HEK293 (cell line): ENCODE measurements around the gene BCL11A.
A peak's percentile ranks its signal among the peaks of the same experiment; 100 is the strongest.

Experiments
- ELK4 ChIP-seq: IDR thresholded peaks from 2 replicates; pipeline ENCODE4 v1.6.1; 2011; ENCODE audit warnings: mild to moderate bottlenecking, low read depth, low read length, borderline replicate concordance
- FEZF1 ChIP-seq: fragments of 450-650 bp; formaldehyde crosslinking; IDR thresholded peaks from 2 replicates; pipeline ENCODE4 v1.5.1; 2016; ENCODE audit warnings: missing biosample characterization, missing genetic modification characterization
- GFI1B ChIP-seq: fragments of 450-650 bp; formaldehyde crosslinking; IDR thresholded peaks from 2 replicates; pipeline ENCODE4 v1.5.1; 2016; ENCODE audit warnings: missing biosample characterization, missing genetic modification characterization
- SALL2 ChIP-seq: fragments of 450-650 bp; formaldehyde crosslinking; IDR thresholded peaks from 2 replicates; pipeline ENCODE4 v1.5.0; 2017; ENCODE audit warnings: missing biosample characterization, mild to moderate bottlenecking, missing genetic modification characterization, borderline replicate concordance
- SCRT1 ChIP-seq: fragments of 450-650 bp; formaldehyde crosslinking; IDR thresholded peaks from 2 replicates; pipeline ENCODE4 v1.5.1; 2016; ENCODE audit warnings: missing biosample characterization, missing genetic modification characterization, borderline replicate concordance
- SCRT2 ChIP-seq: fragments of 450-650 bp; formaldehyde crosslinking; IDR thresholded peaks from 2 replicates; pipeline ENCODE4 v1.5.1; 2016; ENCODE audit warnings: missing biosample characterization, missing genetic modification characterization
- SP3 ChIP-seq: fragments of 450-650 bp; formaldehyde crosslinking; IDR thresholded peaks from 2 replicates; pipeline ENCODE4 v1.5.1; 2016; ENCODE audit warnings: missing biosample characterization, missing genetic modification characterization
- TRIM28 ChIP-seq: IDR thresholded peaks from 2 replicates; pipeline ENCODE4 v1.6.1; 2011; ENCODE audit warnings: low read length, control low read depth, borderline replicate concordance
- YY2 ChIP-seq: fragments of 450-650 bp; formaldehyde crosslinking; IDR thresholded peaks from 2 replicates; pipeline ENCODE4 v1.5.1; 2016; ENCODE audit warnings: missing biosample characterization, missing genetic modification characterization
- ZBTB26 ChIP-seq: fragments of 450-650 bp; formaldehyde crosslinking; optimal IDR thresholded peaks from 2 replicates; pipeline ENCODE3; 2016; ENCODE audit warnings: missing biosample characterization, mild to moderate bottlenecking, missing genetic modification characterization
- ZBTB7A ChIP-seq: fragments of 450-650 bp; formaldehyde crosslinking; IDR thresholded peaks from 2 replicates; pipeline ENCODE4 v1.5.1; 2016; ENCODE audit warnings: low read depth, missing biosample characterization, missing genetic modification characterization
- ZNF112 ChIP-seq: fragments of 450-650 bp; formaldehyde crosslinking; IDR thresholded peaks from 2 replicates; pipeline ENCODE4 v1.5.0; 2017; ENCODE audit warnings: missing biosample characterization, missing genetic modification characterization
- ZNF155 ChIP-seq: fragments of 450-650 bp; formaldehyde crosslinking; IDR thresholded peaks from 2 replicates; pipeline ENCODE4 v1.5.1; 2016; ENCODE audit warnings: missing biosample characterization, missing genetic modification characterization
- ZNF169 ChIP-seq: fragments of 450-650 bp; formaldehyde crosslinking; IDR thresholded peaks from 2 replicates; pipeline ENCODE4 v1.5.1; 2016; ENCODE audit warnings: missing biosample characterization, missing genetic modification characterization
- ZNF223 ChIP-seq: fragments of 450-650 bp; formaldehyde crosslinking; IDR thresholded peaks from 2 replicates; pipeline ENCODE4 v1.5.1; 2016; ENCODE audit warnings: missing biosample characterization, missing genetic modification characterization
- ZNF23 ChIP-seq: fragments of 450-650 bp; formaldehyde crosslinking; IDR thresholded peaks from 2 replicates; pipeline ENCODE4 v1.5.1; 2016; ENCODE audit warnings: missing biosample characterization, missing genetic modification characterization, borderline replicate concordance
- ZNF426 ChIP-seq: fragments of 450-650 bp; formaldehyde crosslinking; IDR thresholded peaks from 2 replicates; pipeline ENCODE4 v1.5.1; 2017; ENCODE audit warnings: missing biosample characterization, missing genetic modification characterization, mild to moderate bottlenecking, inconsistent platforms, moderate library complexity
- ZNF549 ChIP-seq: fragments of 450-650 bp; IDR thresholded peaks from 2 replicates; pipeline ENCODE4 v1.5.1; 2018; ENCODE audit warnings: missing biosample characterization, missing genetic modification characterization, mild to moderate bottlenecking, inconsistent platforms, moderate library complexity
- ZNF558 ChIP-seq: fragments of 450-650 bp; formaldehyde crosslinking; IDR thresholded peaks from 2 replicates; pipeline ENCODE4 v1.5.1; 2016; ENCODE audit warnings: missing biosample characterization, missing genetic modification characterization
- ZNF596 ChIP-seq: fragments of 450-650 bp; IDR thresholded peaks from 2 replicates; pipeline ENCODE4 v1.5.0; 2018; ENCODE audit warnings: missing biosample characterization, mild to moderate bottlenecking, missing genetic modification characterization, moderate library complexity
- ZNF600 ChIP-seq: fragments of 450-650 bp; formaldehyde crosslinking; IDR thresholded peaks from 2 replicates; pipeline ENCODE4 v1.5.1; 2016; ENCODE audit warnings: missing biosample characterization, missing genetic modification characterization
- ZNF664 ChIP-seq: fragments of 450-650 bp; formaldehyde crosslinking; IDR thresholded peaks from 2 replicates; pipeline ENCODE4 v1.5.1; 2016; ENCODE audit warnings: missing biosample characterization, missing genetic modification characterization
- TF ChIP-seq, protein P1 (sequence below): fragments of 450-650 bp; formaldehyde crosslinking; IDR thresholded peaks from 2 replicates; pipeline ENCODE4 v1.5.1; 2016; ENCODE audit warnings: missing biosample characterization, missing genetic modification characterization
- TF ChIP-seq, protein P2 (sequence below): fragments of 450-650 bp; formaldehyde crosslinking; IDR thresholded peaks from 2 replicates; pipeline ENCODE4 v1.5.1; 2016; ENCODE audit warnings: missing biosample characterization, missing genetic modification characterization
- TF ChIP-seq, protein P3 (sequence below): fragments of 450-650 bp; formaldehyde crosslinking; IDR thresholded peaks from 2 replicates; pipeline ENCODE4 v1.5.1; 2017; ENCODE audit warnings: missing biosample characterization, missing genetic modification characterization
- TF ChIP-seq, protein P4 (sequence below): fragments of 450-650 bp; formaldehyde crosslinking; IDR thresholded peaks from 2 replicates; pipeline ENCODE4 v1.5.1; 2016; ENCODE audit warnings: missing biosample characterization, missing genetic modification characterization
- TF ChIP-seq, protein P5 (sequence below): fragments of 450-650 bp; formaldehyde crosslinking; IDR thresholded peaks from 2 replicates; pipeline ENCODE4 v1.5.1; 2017; ENCODE audit warnings: missing biosample characterization, missing genetic modification characterization

The BCL11A gene

GRCh38 chr2:60555066-60555782 is 1.8 kb upstream of the BCL11A start (continued):
- TF ChIP-seq, protein P1, sequence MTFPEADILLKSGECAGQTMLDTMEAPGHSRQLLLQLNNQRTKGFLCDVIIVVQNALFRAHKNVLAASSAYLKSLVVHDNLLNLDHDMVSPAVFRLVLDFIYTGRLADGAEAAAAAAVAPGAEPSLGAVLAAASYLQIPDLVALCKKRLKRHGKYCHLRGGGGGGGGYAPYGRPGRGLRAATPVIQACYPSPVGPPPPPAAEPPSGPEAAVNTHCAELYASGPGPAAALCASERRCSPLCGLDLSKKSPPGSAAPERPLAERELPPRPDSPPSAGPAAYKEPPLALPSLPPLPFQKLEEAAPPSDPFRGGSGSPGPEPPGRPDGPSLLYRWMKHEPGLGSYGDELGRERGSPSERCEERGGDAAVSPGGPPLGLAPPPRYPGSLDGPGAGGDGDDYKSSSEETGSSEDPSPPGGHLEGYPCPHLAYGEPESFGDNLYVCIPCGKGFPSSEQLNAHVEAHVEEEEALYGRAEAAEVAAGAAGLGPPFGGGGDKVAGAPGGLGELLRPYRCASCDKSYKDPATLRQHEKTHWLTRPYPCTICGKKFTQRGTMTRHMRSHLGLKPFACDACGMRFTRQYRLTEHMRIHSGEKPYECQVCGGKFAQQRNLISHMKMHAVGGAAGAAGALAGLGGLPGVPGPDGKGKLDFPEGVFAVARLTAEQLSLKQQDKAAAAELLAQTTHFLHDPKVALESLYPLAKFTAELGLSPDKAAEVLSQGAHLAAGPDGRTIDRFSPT (tag by site-specific recombination): 0 out of 2 replicates have a peak, but pooled peaks have one; percentile 26
- no peak for TF ChIP-seq ZNF664
- TF ChIP-seq SALL2 (tag by site-specific recombination): no peak
- TF ChIP-seq ZNF169 (tag by site-specific recombination): no peak
- no peak for TF ChIP-seq ZNF549
- no peak for TF ChIP-seq ZNF596 (tag by site-specific recombination)
- TF ChIP-seq, protein P2, sequence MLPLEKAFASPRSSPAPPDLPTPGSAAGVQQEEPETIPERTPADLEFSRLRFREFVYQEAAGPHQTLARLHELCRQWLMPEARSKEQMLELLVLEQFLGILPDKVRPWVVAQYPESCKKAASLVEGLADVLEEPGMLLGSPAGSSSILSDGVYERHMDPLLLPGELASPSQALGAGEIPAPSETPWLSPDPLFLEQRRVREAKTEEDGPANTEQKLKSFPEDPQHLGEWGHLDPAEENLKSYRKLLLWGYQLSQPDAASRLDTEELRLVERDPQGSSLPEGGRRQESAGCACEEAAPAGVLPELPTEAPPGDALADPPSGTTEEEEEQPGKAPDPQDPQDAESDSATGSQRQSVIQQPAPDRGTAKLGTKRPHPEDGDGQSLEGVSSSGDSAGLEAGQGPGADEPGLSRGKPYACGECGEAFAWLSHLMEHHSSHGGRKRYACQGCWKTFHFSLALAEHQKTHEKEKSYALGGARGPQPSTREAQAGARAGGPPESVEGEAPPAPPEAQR (tag by site-specific recombination): no peak
- no peak for TF ChIP-seq ELK4
- TF ChIP-seq TRIM28: no peak; the same call in 1 of the 2 replicates
- no peak for TF ChIP-seq ZNF112 (tag by site-specific recombination)
- TF ChIP-seq ZNF558 (tag by site-specific recombination): no peak
- TF ChIP-seq ZNF600: no peak; the same call in none of the 2 replicates
- no peak for TF ChIP-seq ZBTB26 (tag by site-specific recombination)
- no peak for TF ChIP-seq ZNF23 (tag by site-specific recombination)
- TF ChIP-seq SCRT1: 0 out of 2 replicates have a peak, but pooled peaks have one; percentile 47
- TF ChIP-seq ZNF426 (tag by site-specific recombination): no peak
- TF ChIP-seq ZNF223 (tag by site-specific recombination): peak; percentile 67; the same call in 1 of the 2 replicates
- peak; percentile 90 for TF ChIP-seq SCRT2 (tag by site-specific recombination)
- TF ChIP-seq, protein P3, sequence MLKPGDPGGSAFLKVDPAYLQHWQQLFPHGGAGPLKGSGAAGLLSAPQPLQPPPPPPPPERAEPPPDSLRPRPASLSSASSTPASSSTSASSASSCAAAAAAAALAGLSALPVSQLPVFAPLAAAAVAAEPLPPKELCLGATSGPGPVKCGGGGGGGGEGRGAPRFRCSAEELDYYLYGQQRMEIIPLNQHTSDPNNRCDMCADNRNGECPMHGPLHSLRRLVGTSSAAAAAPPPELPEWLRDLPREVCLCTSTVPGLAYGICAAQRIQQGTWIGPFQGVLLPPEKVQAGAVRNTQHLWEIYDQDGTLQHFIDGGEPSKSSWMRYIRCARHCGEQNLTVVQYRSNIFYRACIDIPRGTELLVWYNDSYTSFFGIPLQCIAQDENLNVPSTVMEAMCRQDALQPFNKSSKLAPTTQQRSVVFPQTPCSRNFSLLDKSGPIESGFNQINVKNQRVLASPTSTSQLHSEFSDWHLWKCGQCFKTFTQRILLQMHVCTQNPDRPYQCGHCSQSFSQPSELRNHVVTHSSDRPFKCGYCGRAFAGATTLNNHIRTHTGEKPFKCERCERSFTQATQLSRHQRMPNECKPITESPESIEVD (tag by site-specific recombination): peak; percentile 69; the same call in 1 of the 2 replicates
- no peak for TF ChIP-seq GFI1B (tag by site-specific recombination)
- TF ChIP-seq, protein P4, sequence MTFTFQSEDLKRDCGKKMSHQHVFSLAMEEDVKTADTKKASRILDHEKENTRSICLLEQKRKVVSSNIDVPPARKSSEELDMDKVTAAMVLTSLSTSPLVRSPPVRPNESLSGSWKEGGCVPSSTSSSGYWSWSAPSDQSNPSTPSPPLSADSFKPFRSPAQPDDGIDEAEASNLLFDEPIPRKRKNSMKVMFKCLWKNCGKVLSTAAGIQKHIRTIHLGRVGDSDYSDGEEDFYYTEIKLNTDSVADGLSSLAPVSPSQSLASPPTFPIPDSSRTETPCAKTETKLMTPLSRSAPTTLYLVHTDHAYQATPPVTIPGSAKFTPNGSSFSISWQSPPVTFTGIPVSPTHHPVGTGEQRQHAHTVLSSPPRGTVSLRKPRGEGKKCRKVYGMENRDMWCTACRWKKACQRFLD: no peak
- TF ChIP-seq FEZF1 (tag by site-specific recombination): peak; percentile 73
- TF ChIP-seq ZNF155: no peak
- no peak; the same call in 1 of the 2 replicates for TF ChIP-seq SP3 (tag by site-specific recombination)
- no peak for TF ChIP-seq YY2 (tag by site-specific recombination)
- TF ChIP-seq, protein P5, sequence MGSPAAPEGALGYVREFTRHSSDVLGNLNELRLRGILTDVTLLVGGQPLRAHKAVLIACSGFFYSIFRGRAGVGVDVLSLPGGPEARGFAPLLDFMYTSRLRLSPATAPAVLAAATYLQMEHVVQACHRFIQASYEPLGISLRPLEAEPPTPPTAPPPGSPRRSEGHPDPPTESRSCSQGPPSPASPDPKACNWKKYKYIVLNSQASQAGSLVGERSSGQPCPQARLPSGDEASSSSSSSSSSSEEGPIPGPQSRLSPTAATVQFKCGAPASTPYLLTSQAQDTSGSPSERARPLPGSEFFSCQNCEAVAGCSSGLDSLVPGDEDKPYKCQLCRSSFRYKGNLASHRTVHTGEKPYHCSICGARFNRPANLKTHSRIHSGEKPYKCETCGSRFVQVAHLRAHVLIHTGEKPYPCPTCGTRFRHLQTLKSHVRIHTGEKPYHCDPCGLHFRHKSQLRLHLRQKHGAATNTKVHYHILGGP (tag by site-specific recombination): no peak
- no peak for TF ChIP-seq ZBTB7A (tag by site-specific recombination)
